Caco-2 (cell line): ENCODE measurements around the gene PIK3C3. TPM values are rescaled to one million over a fixed set of nuclear protein-coding genes. Genes with fewer than 3 reads are reported as not detected.

Source experiments
- BruUV-seq: library from RNA; stranded (reverse); fragments of 400-500 nt; replicated peaks from 2 replicates; lab custom pipeline; 2021; lab: Mats Ljungman, UMichigan
- CTCF ChIA-PET: fragments of 300-600 bp; sonication (Branson Sonifier 250); formaldehyde crosslinking; loops from one replicate; lab custom pipeline; 2022; ENCODE audit warnings: antibody characterized with exemption; lab: Charles Lee
- POLR2A ChIA-PET: fragments of 300-600 bp; sonication (Branson Sonifier 250); formaldehyde crosslinking; loops from one replicate; lab custom pipeline; 2022; ENCODE audit warnings: antibody characterized with exemption; lab: Charles Lee
- DNase-seq, 2 experiments: peaks; one replicate each; pipeline versions ENCODE4 v3.0.0 to v3.0.0-alpha.2; 2020 to 2022
- H3K27me3 ChIP-seq: replicated peaks from 2 replicates; pipeline ENCODE4 v1.6.0; 2011; ENCODE audit warnings: low read length; ENCODE audit not compliant: control insufficient read depth, insufficient read depth
- H3K36me3 ChIP-seq: 2 replicates; pipeline ENCODE4 v1.5.1; 2011; ENCODE audit warnings: low read length; ENCODE audit not compliant: control insufficient read depth, insufficient read depth
- H3K4me1 ChIP-seq: fragments of 250-450 bp; sonication (Bioruptor Pico); 2 replicates; pipeline ENCODE4 v1.5.1; 2020; ENCODE audit warnings: mild to moderate bottlenecking
- H3K4me3 ChIP-seq: 2 replicates; pipeline ENCODE4 v1.5.1; 2011; ENCODE audit warnings: low read depth, mild to moderate bottlenecking, control low read depth, low read length
- H3K9me3 ChIP-seq: fragments of 250-450 bp; sonication (Bioruptor Pico); 2 replicates; pipeline ENCODE4 v1.5.1; 2020; ENCODE audit warnings: mild to moderate bottlenecking, moderate library complexity
- H3K27ac Mint-ChIP-seq: one replicate; pipeline ENCODE4 v1.8.0; 2022; ENCODE audit warnings: mixed read lengths; ENCODE audit not compliant: unreplicated experiment
- H3K27me3 Mint-ChIP-seq: one replicate; pipeline ENCODE4 v1.8.0; 2022; ENCODE audit warnings: mixed read lengths; ENCODE audit not compliant: insufficient read depth, unreplicated experiment
- H3K36me3 Mint-ChIP-seq: one replicate; pipeline ENCODE4 v1.8.0; 2022; ENCODE audit warnings: mild to moderate bottlenecking, mixed read lengths; ENCODE audit not compliant: insufficient read depth, unreplicated experiment
- H3K4me1 Mint-ChIP-seq: one replicate; pipeline ENCODE4 v1.8.0; 2022; ENCODE audit warnings: low read depth, mixed read lengths; ENCODE audit not compliant: unreplicated experiment
- H3K4me3 Mint-ChIP-seq: one replicate; pipeline ENCODE4 v1.8.0; 2022; ENCODE audit warnings: mild to moderate bottlenecking, moderate library complexity, mixed read lengths; ENCODE audit not compliant: unreplicated experiment
- H3K9me3 Mint-ChIP-seq: one replicate; pipeline ENCODE4 v1.8.0; 2022; ENCODE audit warnings: mixed read lengths; ENCODE audit not compliant: unreplicated experiment
- CTCF ChIP-seq, 2 experiments: fragments of 200-600 bp in 1 of 2; IDR thresholded peaks; 1 replicate in 1 of 2; 2 replicates in 1 of 2; pipeline versions ENCODE4 v1.5.1 to v1.8.0; 2011 to 2022; ENCODE audit warnings: antibody characterized with exemption in 1 of 2, control low read depth in 1 of 2, inconsistent platforms in 1 of 2, low read depth in 1 of 2, low read length in 1 of 2, mild to moderate bottlenecking in 1 of 2, moderate library complexity in 1 of 2; ENCODE audit not compliant: insufficient read depth in 1 of 2, severe bottlenecking in 1 of 2, unreplicated experiment in 1 of 2
- intact Hi-C: fragments of 100-400 bp; cut with micrococcal nuclease; formaldehyde crosslinking; loops from one replicate; pipeline ENCODE4 v1.10.0; 2022; ENCODE audit not compliant: unreplicated experiment
- total RNA-seq: library from RNA; stranded (reverse); gene quantifications from 2 replicates; pipeline ENCODE4 v1.2.3, GENCODE V29; 2022

The PIK3C3 gene
- total RNA-seq, 1 experiment from 2014 or later, result 19.7 TPM

DNA sequence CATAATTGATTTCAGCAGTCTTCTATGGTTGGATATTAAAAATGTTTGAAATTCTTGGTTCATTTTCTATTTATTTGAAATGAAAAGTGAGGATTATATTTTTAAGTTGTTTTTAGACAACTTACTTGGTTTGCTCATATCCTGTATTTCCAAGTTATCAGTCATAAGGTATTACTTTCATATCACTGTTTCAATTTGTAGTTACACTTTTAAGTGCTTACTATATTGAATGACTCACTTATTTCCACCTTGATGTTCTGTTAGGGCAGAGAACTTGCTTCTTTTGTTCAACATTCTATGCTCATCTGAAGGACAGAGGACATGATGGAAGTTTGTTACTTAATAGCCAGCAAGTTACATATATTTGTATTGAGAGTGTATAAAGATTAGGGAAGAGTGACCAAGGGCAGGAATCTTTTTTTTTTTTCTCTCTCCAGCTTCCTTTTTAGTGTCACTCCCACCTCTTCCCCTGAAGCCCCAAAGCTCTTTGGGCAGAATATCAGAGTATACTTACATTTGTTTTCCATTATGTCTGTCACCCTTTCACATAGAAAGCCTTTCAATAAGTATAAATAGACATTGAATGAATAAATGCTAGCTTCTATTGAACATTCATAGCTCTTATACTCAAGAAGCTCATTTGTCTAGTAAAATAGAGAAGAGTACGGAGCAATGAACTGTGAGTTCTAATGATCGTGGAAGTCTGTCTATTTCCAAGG lies 28.1 kb downstream of the PIK3C3 start:
- intact Hi-C loops, result no loop called here
- Mint-ChIP-seq H3K9me3 (no peaks in the 10 kb centered on the region), H3K4me1 (no peaks in the 10 kb centered on the region), H3K4me3 (no peak overlapping the region), H3K27me3 (no peaks in the 10 kb centered on the region), H3K36me3 (no peaks in the 10 kb centered on the region), H3K27ac (no peak overlapping the region)
- Histone ChIP-seq H3K4me1 (no peaks in the 10 kb centered on the region), H3K27me3 (no peaks in the 10 kb centered on the region), H3K36me3 (no peaks in the 10 kb centered on the region), H3K4me3 (no peak overlapping the region), H3K9me3 (no peaks in the 10 kb centered on the region)
- BruUV-seq, result no TSS peak
- CTCF ChIA-PET, result no interaction called here
- DNase-seq, result no peak
- POLR2A ChIA-PET, result no interaction called here
- TF ChIP-seq CTCF (IDR thresholded peaks at IDR 0.05; ENCODE audit: insufficient read depth in 1 of 2, low read depth in 1 of 2, low read length in 1 of 2, severe bottlenecking in 1 of 2, unreplicated experiment in 1 of 2), result no peak

DNA sequence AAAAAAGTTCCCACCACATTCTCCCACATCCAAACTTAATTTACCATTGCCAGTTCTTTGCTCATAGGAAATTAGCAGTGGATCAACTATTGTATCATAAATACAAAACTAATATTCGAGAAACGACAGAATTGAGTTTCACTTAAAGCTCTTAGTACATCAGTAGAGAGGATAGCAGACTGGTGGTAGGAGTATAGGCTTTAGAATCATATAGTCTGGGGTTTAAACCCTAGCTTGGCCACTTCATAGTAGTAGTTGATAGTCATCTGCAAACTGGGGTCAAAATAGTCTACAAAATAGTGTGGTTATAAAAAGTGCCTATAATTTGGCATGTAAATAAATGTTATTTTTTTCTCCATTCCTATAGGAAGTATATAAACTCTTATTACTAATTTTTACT lies 30.9 kb downstream of the PIK3C3 start:
- H3K4me3 ChIP-seq, result no peak overlapping the region
- no TSS peak for BruUV-seq
- H3K9me3 Mint-ChIP-seq, result no peaks in the 10 kb centered on the region
- TF ChIP-seq CTCF (IDR thresholded peaks at IDR 0.05; ENCODE audit: insufficient read depth in 1 of 2, low read depth in 1 of 2, low read length in 1 of 2, severe bottlenecking in 1 of 2, unreplicated experiment in 1 of 2), result no peak
- intact Hi-C loops, result no loop called here
- H3K27me3 ChIP-seq, result no peaks in the 10 kb centered on the region
- no peaks in the 10 kb centered on the region for H3K36me3 Mint-ChIP-seq
- no peaks in the 10 kb centered on the region for H3K4me1 Mint-ChIP-seq
- no peak for DNase-seq
- H3K4me3 Mint-ChIP-seq, result no peak overlapping the region
- H3K4me1 ChIP-seq, result no peaks in the 10 kb centered on the region
- CTCF ChIA-PET, result no interaction called here
- H3K27me3 Mint-ChIP-seq, result no peaks in the 10 kb centered on the region
- H3K9me3 ChIP-seq, result no peaks in the 10 kb centered on the region
- POLR2A ChIA-PET, result no interaction called here
- H3K27ac Mint-ChIP-seq, result no peak overlapping the region
- no peaks in the 10 kb centered on the region for H3K36me3 ChIP-seq

DNA sequence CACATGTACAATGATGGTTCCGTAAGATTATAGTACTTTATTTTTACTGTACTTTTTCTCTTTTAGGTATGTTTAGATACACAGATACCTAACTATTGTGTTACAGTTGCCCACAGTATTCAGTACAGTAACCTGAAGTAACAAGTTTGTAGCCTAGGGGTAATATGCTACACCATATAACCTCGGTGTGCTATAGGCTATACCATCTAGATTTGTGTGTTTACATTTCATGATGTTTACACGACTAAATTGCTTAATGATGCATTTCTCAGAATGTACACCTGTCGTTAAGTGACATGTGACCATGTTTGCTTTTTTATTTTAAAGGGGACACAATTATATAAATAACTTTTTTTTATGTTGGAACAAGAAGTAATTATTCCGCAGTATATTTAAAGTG lies 34.5 kb downstream of the PIK3C3 start:
- DNase-seq, result no peak
- H3K4me1 ChIP-seq, result no peaks in the 10 kb centered on the region
- H3K9me3 ChIP-seq, result no peaks in the 10 kb centered on the region
- H3K36me3 ChIP-seq, result no peaks in the 10 kb centered on the region
- Mint-ChIP-seq H3K27ac (no peak overlapping the region), H3K4me3 (no peak overlapping the region), H3K9me3 (no peaks in the 10 kb centered on the region), H3K36me3 (no peaks in the 10 kb centered on the region), H3K27me3 (no peaks in the 10 kb centered on the region), H3K4me1 (no peaks in the 10 kb centered on the region)
- POLR2A ChIA-PET, result no interaction called here
- no TSS peak for BruUV-seq
- TF ChIP-seq CTCF (IDR thresholded peaks at IDR 0.05; ENCODE audit: insufficient read depth in 1 of 2, low read depth in 1 of 2, low read length in 1 of 2, severe bottlenecking in 1 of 2, unreplicated experiment in 1 of 2), result no peak
- intact Hi-C loops, result no loop called here
- no peak overlapping the region for H3K4me3 ChIP-seq
- CTCF ChIA-PET, result no interaction called here
- H3K27me3 ChIP-seq, result no peaks in the 10 kb centered on the region
